ENCODE data around the gene GMDS.

Gene GMDS

DNA sequence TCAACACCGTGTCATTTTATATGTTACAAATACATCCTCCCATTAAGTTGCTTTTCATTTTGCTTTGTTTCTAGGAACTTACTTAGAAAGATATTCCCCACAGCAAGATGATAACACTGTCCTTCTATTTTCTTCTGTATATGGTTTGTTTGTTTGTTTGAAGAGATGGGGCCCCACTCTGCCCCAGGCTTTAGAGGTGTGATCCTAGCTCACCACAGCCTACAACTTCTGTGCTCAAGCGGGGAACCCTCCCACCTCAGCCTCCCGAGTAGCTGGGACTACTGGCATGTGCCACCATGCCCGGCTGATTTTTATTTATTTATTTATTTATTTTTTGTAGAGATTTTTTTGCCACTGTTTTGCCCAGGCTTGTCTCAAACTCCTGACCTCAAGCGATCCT, 14.2 kb upstream of the GMDS start:
- H3K9ac ChIP-seq (ENCODE audit: low read length in 2 of 2), result no peak overlapping the region
- H3K27ac ChIP-seq (ENCODE audit: low read length), result no peak overlapping the region
- no peak overlapping the region for H3K4me3 ChIP-seq (ENCODE audit: low read length in 2 of 2)
- no peaks in the 10 kb centered on the region for H3K27me3 ChIP-seq (ENCODE audit: control insufficient read depth in 1 of 2, insufficient read depth in 2 of 2, low read length in 2 of 2)
- peaks cover 0 to 4% of the 10 kb centered on the region in 2 donors for H3K9me3 ChIP-seq (ENCODE audit: control insufficient read depth in 2 of 2, low read length in 2 of 2)
- H3K4me1 ChIP-seq (ENCODE audit: control insufficient read depth, insufficient read depth, low read length), result no peaks in the 10 kb centered on the region
- H3K36me3 ChIP-seq (ENCODE audit: control insufficient read depth in 2 of 2, insufficient read depth in 2 of 2, low read length in 2 of 2), result peaks cover 8 to 12% of the 10 kb centered on the region in 2 donors

GRCh38 chr6:2259002-2259494, 13.6 kb upstream of the GMDS start:
- H3K27ac ChIP-seq (ENCODE audit: low read length), result no peak overlapping the region
- peaks cover 0 to 6% of the 10 kb centered on the region in 2 donors for H3K9me3 ChIP-seq (ENCODE audit: control insufficient read depth in 2 of 2, low read length in 2 of 2)
- H3K9ac ChIP-seq (ENCODE audit: low read length in 2 of 2), result no peak overlapping the region
- no peaks in the 10 kb centered on the region for H3K4me1 ChIP-seq (ENCODE audit: control insufficient read depth, insufficient read depth, low read length)
- no peak overlapping the region for H3K4me3 ChIP-seq (ENCODE audit: low read length in 2 of 2)
- no peaks in the 10 kb centered on the region for H3K27me3 ChIP-seq (ENCODE audit: control insufficient read depth in 1 of 2, insufficient read depth in 2 of 2, low read length in 2 of 2)
- H3K36me3 ChIP-seq (ENCODE audit: control insufficient read depth in 2 of 2, insufficient read depth in 2 of 2, low read length in 2 of 2), result peaks cover 8 to 9% of the 10 kb centered on the region in 2 donors

GRCh38 chr6:2258112-2258511, 12.7 kb upstream of the GMDS start:
- Histone ChIP-seq H3K4me3 (ENCODE audit: low read length in 2 of 2) (no peak overlapping the region), H3K4me1 (ENCODE audit: control insufficient read depth, insufficient read depth, low read length) (no peaks in the 10 kb centered on the region), H3K27ac (ENCODE audit: low read length) (no peak overlapping the region), H3K36me3 (ENCODE audit: control insufficient read depth in 2 of 2, insufficient read depth in 2 of 2, low read length in 2 of 2) (peaks cover 5 to 6% of the 10 kb centered on the region in 2 donors), H3K9ac (ENCODE audit: low read length in 2 of 2) (no peak overlapping the region), H3K27me3 (ENCODE audit: control insufficient read depth in 1 of 2, insufficient read depth in 2 of 2, low read length in 2 of 2) (no peaks in the 10 kb centered on the region), H3K9me3 (ENCODE audit: control insufficient read depth in 2 of 2, low read length in 2 of 2) (peaks cover 0 to 6% of the 10 kb centered on the region in 2 donors)

GRCh38 chr6:2257363-2257762, 12.0 kb upstream of the GMDS start:
- Histone ChIP-seq H3K9ac (ENCODE audit: low read length in 2 of 2) (no peak overlapping the region), H3K9me3 (ENCODE audit: control insufficient read depth in 2 of 2, low read length in 2 of 2) (peaks cover 0 to 6% of the 10 kb centered on the region in 2 donors), H3K4me1 (ENCODE audit: control insufficient read depth, insufficient read depth, low read length) (no peaks in the 10 kb centered on the region), H3K27ac (ENCODE audit: low read length) (no peak overlapping the region), H3K27me3 (ENCODE audit: control insufficient read depth in 1 of 2, insufficient read depth in 2 of 2, low read length in 2 of 2) (no peaks in the 10 kb centered on the region), H3K36me3 (ENCODE audit: control insufficient read depth in 2 of 2, insufficient read depth in 2 of 2, low read length in 2 of 2) (peaks cover 5 to 6% of the 10 kb centered on the region in 2 donors), H3K4me3 (ENCODE audit: low read length in 2 of 2) (no peak overlapping the region)

- no peaks in the 10 kb centered on the region for H3K4me1 ChIP-seq (ENCODE audit: control insufficient read depth, insufficient read depth, low read length)
- peaks cover 0 to 6% of the 10 kb centered on the region in 2 donors for H3K9me3 ChIP-seq (ENCODE audit: control insufficient read depth in 2 of 2, low read length in 2 of 2)
- no peaks in the 10 kb centered on the region for H3K27me3 ChIP-seq (ENCODE audit: control insufficient read depth in 1 of 2, insufficient read depth in 2 of 2, low read length in 2 of 2)
- H3K4me3 ChIP-seq (ENCODE audit: low read length in 2 of 2), result no peak overlapping the region
- peaks cover 5 to 12% of the 10 kb centered on the region in 2 donors for H3K36me3 ChIP-seq (ENCODE audit: control insufficient read depth in 2 of 2, insufficient read depth in 2 of 2, low read length in 2 of 2)
- no peak overlapping the region for H3K9ac ChIP-seq (ENCODE audit: low read length in 2 of 2)
- H3K27ac ChIP-seq (ENCODE audit: low read length), result no peak overlapping the region
These were observed 9.3 kb upstream of the GMDS start for GRCh38 chr6:2254747-2255146.

- Histone ChIP-seq H3K36me3 (ENCODE audit: control insufficient read depth in 2 of 2, insufficient read depth in 2 of 2, low read length in 2 of 2) (peaks cover 0 to 6% of the 10 kb centered on the region in 2 donors), H3K9ac (ENCODE audit: low read length in 2 of 2) (no peak overlapping the region), H3K27me3 (ENCODE audit: control insufficient read depth in 1 of 2, insufficient read depth in 2 of 2, low read length in 2 of 2) (no peaks in the 10 kb centered on the region), H3K27ac (ENCODE audit: low read length) (no peak overlapping the region), H3K9me3 (ENCODE audit: control insufficient read depth in 2 of 2, low read length in 2 of 2) (no peaks in the 10 kb centered on the region), H3K4me1 (ENCODE audit: control insufficient read depth, insufficient read depth, low read length) (peaks cover 17% of the 10 kb centered on the region), H3K4me3 (ENCODE audit: low read length in 2 of 2) (no peak overlapping the region)
These were observed 3.7 kb upstream of the GMDS start for GRCh38 chr6:2249126-2249525.

- H3K4me1 ChIP-seq (ENCODE audit: control insufficient read depth, insufficient read depth, low read length), result peaks cover 17% of the 10 kb centered on the region
These were observed 2.3 kb upstream of the GMDS start for GRCh38 chr6:2247664-2248063.

GRCh38 chr6:2245877-2246863, 765 bp upstream of the GMDS start:
- H3K4me1 ChIP-seq (ENCODE audit: control insufficient read depth, insufficient read depth, low read length), result peaks cover 17% of the 10 kb centered on the region
- peak overlapping the region; percentile 82 to 97 for H3K9ac ChIP-seq (ENCODE audit: low read length in 2 of 2)
- peaks cover 0 to 4% of the 10 kb centered on the region in 2 donors for H3K36me3 ChIP-seq (ENCODE audit: control insufficient read depth in 2 of 2, insufficient read depth in 2 of 2, low read length in 2 of 2)
- H3K27ac ChIP-seq (ENCODE audit: low read length), result peak overlapping the region; percentile 76
- peak overlapping the region; percentile 58 to 92 for H3K4me3 ChIP-seq (ENCODE audit: low read length in 2 of 2)
- H3K9me3 ChIP-seq (ENCODE audit: control insufficient read depth in 2 of 2, low read length in 2 of 2), result no peaks in the 10 kb centered on the region
- H3K27me3 ChIP-seq (ENCODE audit: control insufficient read depth in 1 of 2, insufficient read depth in 2 of 2, low read length in 2 of 2), result no peaks in the 10 kb centered on the region

More at GRCh38 chr6:2247664-2248063, 2.3 kb upstream of the GMDS start:
- Histone ChIP-seq H3K36me3 (ENCODE audit: control insufficient read depth in 2 of 2, insufficient read depth in 2 of 2, low read length in 2 of 2) (peaks cover 0 to 6% of the 10 kb centered on the region in 2 donors), H3K4me3 (ENCODE audit: low read length in 2 of 2) (no peak overlapping the region), H3K27ac (ENCODE audit: low read length) (no peak overlapping the region), H3K9me3 (ENCODE audit: control insufficient read depth in 2 of 2, low read length in 2 of 2) (no peaks in the 10 kb centered on the region), H3K9ac (ENCODE audit: low read length in 2 of 2) (no peak overlapping the region), H3K27me3 (ENCODE audit: control insufficient read depth in 1 of 2, insufficient read depth in 2 of 2, low read length in 2 of 2) (no peaks in the 10 kb centered on the region)

- Histone ChIP-seq H3K9ac (ENCODE audit: low read length in 2 of 2) (peak overlapping the region; percentile 66 to 75), H3K9me3 (ENCODE audit: control insufficient read depth in 2 of 2, low read length in 2 of 2) (no peaks in the 10 kb centered on the region), H3K27ac (ENCODE audit: low read length) (no peak overlapping the region), H3K4me1 (ENCODE audit: control insufficient read depth, insufficient read depth, low read length) (peaks cover 17% of the 10 kb centered on the region), H3K27me3 (ENCODE audit: control insufficient read depth in 1 of 2, insufficient read depth in 2 of 2, low read length in 2 of 2) (no peaks in the 10 kb centered on the region), H3K4me3 (ENCODE audit: low read length in 2 of 2) (peak overlapping the region; percentile 74 to 92), H3K36me3 (ENCODE audit: control insufficient read depth in 2 of 2, insufficient read depth in 2 of 2, low read length in 2 of 2) (no peaks in the 10 kb centered on the region)
These were observed 923 bp downstream of the GMDS start for GRCh38 chr6:2244261-2245102.

DNA sequence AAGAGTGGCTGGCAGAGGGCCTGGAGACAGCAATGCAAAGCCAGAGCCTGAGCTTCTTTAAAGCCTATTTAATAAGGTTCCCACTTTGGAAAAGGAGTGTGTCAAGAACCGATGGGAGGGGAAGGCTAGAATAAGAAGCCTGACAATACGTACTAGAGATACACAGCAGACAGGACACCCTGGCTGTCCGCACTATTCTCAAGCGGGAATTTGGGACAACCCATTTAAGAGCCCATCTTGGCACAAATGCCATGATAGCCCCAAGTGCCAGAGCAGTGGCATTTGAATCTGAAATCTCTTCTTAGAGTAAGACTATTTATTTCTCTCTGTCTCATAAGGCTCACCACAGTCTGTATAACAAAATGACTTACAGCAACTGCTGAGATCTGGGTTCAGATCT, 3.1 kb downstream of the GMDS start:
- Histone ChIP-seq H3K36me3 (ENCODE audit: control insufficient read depth in 2 of 2, insufficient read depth in 2 of 2, low read length in 2 of 2) (no peaks in the 10 kb centered on the region), H3K9ac (ENCODE audit: low read length in 2 of 2) (no peak overlapping the region), H3K27me3 (ENCODE audit: control insufficient read depth in 1 of 2, insufficient read depth in 2 of 2, low read length in 2 of 2) (no peaks in the 10 kb centered on the region), H3K27ac (ENCODE audit: low read length) (no peak overlapping the region), H3K4me3 (ENCODE audit: low read length in 2 of 2) (no peak overlapping the region), H3K9me3 (ENCODE audit: control insufficient read depth in 2 of 2, low read length in 2 of 2) (no peaks in the 10 kb centered on the region), H3K4me1 (ENCODE audit: control insufficient read depth, insufficient read depth, low read length) (peaks cover 17% of the 10 kb centered on the region)
